ENCODE data around the gene PML.
"Not testable (repeated sequence)": the region's sequence is repeated elsewhere in the genome, so short reads cannot be mapped to it uniquely, and the experiment has no call there.

PML gene

GRCh38 chr15:73969151-73969759 is 25.3 kb upstream of the PML start:
- no peaks in the 10 kb centered on the region for H3K9me3 ChIP-seq (ENCODE audit: control insufficient read depth in 5 of 5, low read length in 5 of 5)
- peaks cover 0 to 5% (median 0%) of the 10 kb centered on the region in 5 donors for H3K27me3 ChIP-seq (ENCODE audit: control insufficient read depth in 5 of 5, insufficient read depth in 4 of 5, low read length in 5 of 5)
- no peak overlapping the region for H3K27ac ChIP-seq (ENCODE audit: low read depth, low read length)
- H3K36me3 ChIP-seq (ENCODE audit: control insufficient read depth in 5 of 5, insufficient read depth in 5 of 5, low read length in 5 of 5) = no peaks in the 10 kb centered on the region
- no peak overlapping the region for H3K4me3 ChIP-seq (ENCODE audit: low read depth in 1 of 5, low read length in 5 of 5)
- no peak overlapping the region for H3K9ac ChIP-seq (ENCODE audit: low read length in 5 of 5)
- peaks cover 0 to 19% (median 15%) of the 10 kb centered on the region in 5 donors for H3K4me1 ChIP-seq (ENCODE audit: control insufficient read depth in 5 of 5, insufficient read depth in 5 of 5, low read length in 5 of 5)

GRCh38 chr15:73972984-73973682 is 21.4 kb upstream of the PML start:
- H3K27ac ChIP-seq (ENCODE audit: low read depth, low read length) = no peak overlapping the region
- no peaks in the 10 kb centered on the region for H3K9me3 ChIP-seq (ENCODE audit: control insufficient read depth in 5 of 5, low read length in 5 of 5)
- peaks cover 0 to 10% (median 9%) of the 10 kb centered on the region in 5 donors for H3K4me1 ChIP-seq (ENCODE audit: control insufficient read depth in 5 of 5, insufficient read depth in 5 of 5, low read length in 5 of 5)
- H3K4me3 ChIP-seq (ENCODE audit: low read depth in 1 of 5, low read length in 5 of 5) = peak overlapping the region; percentile 44 to 63 (median 49)
- H3K27me3 ChIP-seq (ENCODE audit: control insufficient read depth in 5 of 5, insufficient read depth in 4 of 5, low read length in 5 of 5) = peaks cover 0 to 5% (median 0%) of the 10 kb centered on the region in 5 donors
- H3K9ac ChIP-seq (ENCODE audit: low read length in 5 of 5) = peak overlapping the region in 3 of 5 donors; percentile 19 to 53 (median 53)
- no peaks in the 10 kb centered on the region for H3K36me3 ChIP-seq (ENCODE audit: control insufficient read depth in 5 of 5, insufficient read depth in 5 of 5, low read length in 5 of 5)

GRCh38 chr15:73973683-73974200 is 20.8 kb upstream of the PML start:
- H3K4me3 ChIP-seq (ENCODE audit: low read depth in 1 of 5, low read length in 5 of 5) = peak overlapping the region in 1 of 5 donors; percentile 53
- H3K36me3 ChIP-seq (ENCODE audit: control insufficient read depth in 5 of 5, insufficient read depth in 5 of 5, low read length in 5 of 5); H3K9me3 ChIP-seq (ENCODE audit: control insufficient read depth in 5 of 5, low read length in 5 of 5); H3K27ac ChIP-seq (ENCODE audit: low read depth, low read length); H3K9ac ChIP-seq (ENCODE audit: low read length in 5 of 5); H3K27me3 ChIP-seq (ENCODE audit: control insufficient read depth in 5 of 5, insufficient read depth in 4 of 5, low read length in 5 of 5); H3K4me1 ChIP-seq (ENCODE audit: control insufficient read depth in 5 of 5, insufficient read depth in 5 of 5, low read length in 5 of 5): not testable (repeated sequence)

GRCh38 chr15:73975440-73976125 is 18.9 kb upstream of the PML start:
- not testable (repeated sequence) for H3K4me3 ChIP-seq (ENCODE audit: low read depth in 1 of 5, low read length in 5 of 5); H3K9ac ChIP-seq (ENCODE audit: low read length in 5 of 5); H3K4me1 ChIP-seq (ENCODE audit: control insufficient read depth in 5 of 5, insufficient read depth in 5 of 5, low read length in 5 of 5); H3K36me3 ChIP-seq (ENCODE audit: control insufficient read depth in 5 of 5, insufficient read depth in 5 of 5, low read length in 5 of 5); H3K27ac ChIP-seq (ENCODE audit: low read depth, low read length); H3K27me3 ChIP-seq (ENCODE audit: control insufficient read depth in 5 of 5, insufficient read depth in 4 of 5, low read length in 5 of 5); H3K9me3 ChIP-seq (ENCODE audit: control insufficient read depth in 5 of 5, low read length in 5 of 5)

- Histone ChIP-seq H3K27me3 (ENCODE audit: control insufficient read depth in 5 of 5, insufficient read depth in 4 of 5, low read length in 5 of 5) (peaks cover 0 to 5% (median 0%) of the 10 kb centered on the region in 5 donors), H3K9ac (ENCODE audit: low read length in 5 of 5) (no peak overlapping the region), H3K36me3 (ENCODE audit: control insufficient read depth in 5 of 5, insufficient read depth in 5 of 5, low read length in 5 of 5) (no peaks in the 10 kb centered on the region), H3K9me3 (ENCODE audit: control insufficient read depth in 5 of 5, low read length in 5 of 5) (no peaks in the 10 kb centered on the region), H3K27ac (ENCODE audit: low read depth, low read length) (no peak overlapping the region), H3K4me3 (ENCODE audit: low read depth in 1 of 5, low read length in 5 of 5) (no peak overlapping the region), H3K4me1 (ENCODE audit: control insufficient read depth in 5 of 5, insufficient read depth in 5 of 5, low read length in 5 of 5) (peaks cover 16 to 28% (median 26%) of the 10 kb centered on the region in 5 donors)
Observed at GRCh38 chr15:73978896-73979295, 15.6 kb upstream of the PML start.

GRCh38 chr15:73979636-73980035 is 14.9 kb upstream of the PML start:
- Histone ChIP-seq H3K4me1 (ENCODE audit: control insufficient read depth in 5 of 5, insufficient read depth in 5 of 5, low read length in 5 of 5) (peaks cover 21 to 35% (median 34%) of the 10 kb centered on the region in 5 donors), H3K36me3 (ENCODE audit: control insufficient read depth in 5 of 5, insufficient read depth in 5 of 5, low read length in 5 of 5) (peaks cover 0 to 4% (median 0%) of the 10 kb centered on the region in 5 donors), H3K9ac (ENCODE audit: low read length in 5 of 5) (no peak overlapping the region), H3K9me3 (ENCODE audit: control insufficient read depth in 5 of 5, low read length in 5 of 5) (no peaks in the 10 kb centered on the region), H3K27ac (ENCODE audit: low read depth, low read length) (no peak overlapping the region), H3K4me3 (ENCODE audit: low read depth in 1 of 5, low read length in 5 of 5) (no peak overlapping the region), H3K27me3 (ENCODE audit: control insufficient read depth in 5 of 5, insufficient read depth in 4 of 5, low read length in 5 of 5) (peaks cover 0 to 3% (median 0%) of the 10 kb centered on the region in 5 donors)

GRCh38 chr15:73981761-73982221 is 12.7 kb upstream of the PML start:
- no peaks in the 10 kb centered on the region for H3K27me3 ChIP-seq (ENCODE audit: control insufficient read depth in 5 of 5, insufficient read depth in 4 of 5, low read length in 5 of 5)
- peak overlapping the region; percentile 91 for H3K27ac ChIP-seq (ENCODE audit: low read depth, low read length)
- no peaks in the 10 kb centered on the region for H3K9me3 ChIP-seq (ENCODE audit: control insufficient read depth in 5 of 5, low read length in 5 of 5)
- H3K4me3 ChIP-seq (ENCODE audit: low read depth in 1 of 5, low read length in 5 of 5) = peak overlapping the region; percentile 1 to 64 (median 30)
- H3K9ac ChIP-seq (ENCODE audit: low read length in 5 of 5) = peak overlapping the region; percentile 79 to 95 (median 88)
- H3K4me1 ChIP-seq (ENCODE audit: control insufficient read depth in 5 of 5, insufficient read depth in 5 of 5, low read length in 5 of 5) = peaks cover 26 to 57% (median 49%) of the 10 kb centered on the region in 5 donors
- H3K36me3 ChIP-seq (ENCODE audit: control insufficient read depth in 5 of 5, insufficient read depth in 5 of 5, low read length in 5 of 5) = peaks cover 0 to 10% (median 1%) of the 10 kb centered on the region in 5 donors

- H3K4me1 ChIP-seq (ENCODE audit: control insufficient read depth in 5 of 5, insufficient read depth in 5 of 5, low read length in 5 of 5) = peaks cover 31 to 63% (median 55%) of the 10 kb centered on the region in 5 donors
Observed at GRCh38 chr15:73982222-73982962, 12.1 kb upstream of the PML start.

GRCh38 chr15:73983211-73983727 is 11.2 kb upstream of the PML start:
- H3K9me3 ChIP-seq (ENCODE audit: control insufficient read depth in 5 of 5, low read length in 5 of 5) = no peaks in the 10 kb centered on the region
- H3K9ac ChIP-seq (ENCODE audit: low read length in 5 of 5) = peak overlapping the region in 4 of 5 donors; percentile 49 to 89 (median 84)
- H3K4me3 ChIP-seq (ENCODE audit: low read depth in 1 of 5, low read length in 5 of 5) = peak overlapping the region in 1 of 5 donors; percentile 38
- peaks cover 0 to 13% (median 5%) of the 10 kb centered on the region in 5 donors for H3K36me3 ChIP-seq (ENCODE audit: control insufficient read depth in 5 of 5, insufficient read depth in 5 of 5, low read length in 5 of 5)
- peak overlapping the region; percentile 91 for H3K27ac ChIP-seq (ENCODE audit: low read depth, low read length)
- H3K4me1 ChIP-seq (ENCODE audit: control insufficient read depth in 5 of 5, insufficient read depth in 5 of 5, low read length in 5 of 5) = peaks cover 31 to 71% (median 64%) of the 10 kb centered on the region in 5 donors
- H3K27me3 ChIP-seq (ENCODE audit: control insufficient read depth in 5 of 5, insufficient read depth in 4 of 5, low read length in 5 of 5) = no peaks in the 10 kb centered on the region

More at GRCh38 chr15:73982222-73982962, 12.1 kb upstream of the PML start:
- H3K27me3 ChIP-seq (ENCODE audit: control insufficient read depth in 5 of 5, insufficient read depth in 4 of 5, low read length in 5 of 5) = no peaks in the 10 kb centered on the region
- peak overlapping the region; percentile 91 for H3K27ac ChIP-seq (ENCODE audit: low read depth, low read length)
- H3K9me3 ChIP-seq (ENCODE audit: control insufficient read depth in 5 of 5, low read length in 5 of 5) = no peaks in the 10 kb centered on the region
- H3K4me3 ChIP-seq (ENCODE audit: low read depth in 1 of 5, low read length in 5 of 5) = peak overlapping the region; percentile 1 to 64 (median 30)
- peak overlapping the region; percentile 79 to 95 (median 88) for H3K9ac ChIP-seq (ENCODE audit: low read length in 5 of 5)
- H3K36me3 ChIP-seq (ENCODE audit: control insufficient read depth in 5 of 5, insufficient read depth in 5 of 5, low read length in 5 of 5) = peaks cover 0 to 13% (median 5%) of the 10 kb centered on the region in 5 donors
